Hematopoietic multipotent progenitor cell treated with erythropoietin and hydrocortisone succinate and interleukin-3 and kit ligand, for 15 days (in vitro differentiated cells): Measurements from ENCODE around the gene UHRF2.
"Not testable (repeated sequence)": the region's sequence is repeated elsewhere in the genome, so short reads cannot be mapped to it uniquely, and the experiment has no call there.

Experiments
- DNase-seq: peaks from one replicate; pipeline ENCODE4 v3.0.0-alpha.2; 2015; ENCODE audit warnings: low spot score

Gene UHRF2

GRCh38 chr9:6489099-6489498, 76.1 kb downstream of the UHRF2 start:
- DNase-seq: no peak

GRCh38 chr9:6490863-6491262, 77.9 kb downstream of the UHRF2 start:
- no peak for DNase-seq

GRCh38 chr9:6495466-6495865, 82.5 kb downstream of the UHRF2 start:
- no peak for DNase-seq

GRCh38 chr9:6498982-6499381, 86.0 kb downstream of the UHRF2 start:
- DNase-seq: no peak

- DNase-seq: no peak
Measured at GRCh38 chr9:6501526-6502210, 88.7 kb downstream of the UHRF2 start.

- DNase-seq: no peak
Measured at GRCh38 chr9:6502399-6502798, 89.4 kb downstream of the UHRF2 start.

- DNase-seq: no peak
Measured at GRCh38 chr9:6506571-6506970, 93.6 kb downstream of the UHRF2 start.

- DNase-seq: no peak
Measured at GRCh38 chr9:6512085-6512657, 99.2 kb downstream of the UHRF2 start.

- no peak for DNase-seq
Measured at GRCh38 chr9:6522263-6522662, 109.3 kb downstream of the UHRF2 start.

GRCh38 chr9:6525326-6526045, 112.5 kb downstream of the UHRF2 start:
- no peak for DNase-seq

GRCh38 chr9:6535594-6535993, 122.6 kb downstream of the UHRF2 start:
- no peak for DNase-seq

- DNase-seq: no peak
Measured at GRCh38 chr9:6538666-6539071, 125.7 kb downstream of the UHRF2 start.

GRCh38 chr9:6542617-6543016, 129.6 kb downstream of the UHRF2 start:
- not testable (repeated sequence) for DNase-seq

- no peak for DNase-seq
Measured at GRCh38 chr9:6543204-6543603, 130.2 kb downstream of the UHRF2 start.

- DNase-seq: no peak
Measured at GRCh38 chr9:6545017-6545691, 132.2 kb downstream of the UHRF2 start.

GRCh38 chr9:6549106-6549800, 136.3 kb downstream of the UHRF2 start:
- DNase-seq: no peak

- DNase-seq: no peak
Measured at GRCh38 chr9:6551136-6551535, 138.1 kb downstream of the UHRF2 start.

GRCh38 chr9:6552033-6552432, 139.0 kb downstream of the UHRF2 start:
- no peak for DNase-seq

- no peak for DNase-seq
Measured at GRCh38 chr9:6552498-6553121, 139.6 kb downstream of the UHRF2 start.

- DNase-seq: no peak
Measured at GRCh38 chr9:6553866-6554265, 140.9 kb downstream of the UHRF2 start.
